22Rv1 (cell line): ENCODE data around the gene ZNF783.

ENCODE experiments used
- CTCF ChIP-seq: fragments of 450-650 bp; IDR thresholded peaks from 2 replicates; pipeline ENCODE4 v1.5.1; 2017; ENCODE audit warnings: mild to moderate bottlenecking
- ZFX ChIP-seq: fragments of 450-650 bp; IDR thresholded peaks from 2 replicates; pipeline ENCODE4 v1.6.1; 2017; ENCODE audit warnings: antibody characterized with exemption, borderline replicate concordance

- TF ChIP-seq CTCF (no peak), ZFX (no peak)
Observed at GRCh38 chr7:149294634-149295480, 32.9 kb downstream of the ZNF783 start.
